SJCRH30 (cell line): ENCODE results near the gene FAM151B. TPM values are rescaled to one million over a fixed set of nuclear protein-coding genes. Genes with fewer than 3 reads are reported as not detected.
A peak's percentile ranks its signal among the peaks of the same experiment; 100 is the strongest.
"Not testable (repeated sequence)": the region's sequence is repeated elsewhere in the genome, so short reads cannot be mapped to it uniquely, and the experiment has no call there.

Experiments used
- DNase-seq, 2 experiments: peaks; one replicate each; pipeline ENCODE4 v3.0.0-alpha.2; 2015 to 2020
- H3K27ac ChIP-seq: fragments of 250-450 bp; sonication (Bioruptor Pico); 2 replicates; pipeline ENCODE4 v1.5.1; 2020; ENCODE audit warnings: mild to moderate bottlenecking, moderate library complexity
- H3K27me3 ChIP-seq: fragments of 250-450 bp; sonication (Bioruptor Pico); 2 replicates; pipeline ENCODE4 v1.5.1; 2020; ENCODE audit warnings: mild to moderate bottlenecking, moderate library complexity
- H3K36me3 ChIP-seq: fragments of 250-450 bp; sonication (Bioruptor Pico); 2 replicates; pipeline ENCODE4 v1.5.1; 2020; ENCODE audit warnings: mild to moderate bottlenecking, moderate library complexity
- H3K4me1 ChIP-seq: fragments of 250-450 bp; sonication (Bioruptor Pico); 2 replicates; pipeline ENCODE4 v1.5.1; 2020; ENCODE audit warnings: mild to moderate bottlenecking, moderate library complexity
- H3K4me3 ChIP-seq: fragments of 250-450 bp; sonication (Bioruptor Pico); 2 replicates; pipeline ENCODE4 v1.5.1; 2020; ENCODE audit warnings: mild to moderate bottlenecking, moderate library complexity
- H3K9me3 ChIP-seq: fragments of 250-450 bp; sonication (Bioruptor Pico); replicated peaks from 2 replicates; pipeline ENCODE4 v1.5.1; 2020; ENCODE audit warnings: mild to moderate bottlenecking, moderate library complexity
- total RNA-seq: library from RNA; depleted of rRNA; stranded (reverse); fragments of >200 nt; shearing (Covaris generic); gene quantifications from 2 replicates; pipeline ENCODE4 v1.2.3, GENCODE V29; 2014; rRNA removed

FAM151B gene, protein sequence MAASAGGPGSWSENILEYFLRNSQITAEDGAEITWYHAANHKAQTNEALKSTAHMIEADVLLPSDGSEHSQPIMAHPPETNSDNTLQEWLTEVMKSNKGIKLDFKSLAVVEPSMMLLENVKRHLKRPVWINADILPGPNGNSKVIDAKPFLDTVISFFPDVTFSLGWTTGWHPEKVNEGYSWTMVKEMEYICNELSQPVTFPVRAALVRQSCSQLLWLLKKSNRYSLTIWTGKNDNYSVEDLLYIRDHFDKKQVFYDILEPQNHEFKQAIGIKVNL
- 9.1 and 9.2 TPM in 2 replicates for total RNA-seq

- Histone ChIP-seq H3K9me3 (no peaks in the 10 kb centered on the region), H3K27me3 (no peaks in the 10 kb centered on the region), H3K4me1 (peaks cover 10% of the 10 kb centered on the region), H3K27ac (peak within 1 kb of the TSS; percentile 85), H3K4me3 (peak within 1 kb of the TSS; percentile 62), H3K36me3 (peaks cover 25% of the 10 kb centered on the region)
- DNase-seq = peak; percentile 96
Observed at GRCh38 chr5:80487829-80488721, at the start of gene FAM151B. TSS of gene FAM151B (plus strand) at chr5:80488100. CDS start at chr5:80488124, 24 bp downstream.

DNA sequence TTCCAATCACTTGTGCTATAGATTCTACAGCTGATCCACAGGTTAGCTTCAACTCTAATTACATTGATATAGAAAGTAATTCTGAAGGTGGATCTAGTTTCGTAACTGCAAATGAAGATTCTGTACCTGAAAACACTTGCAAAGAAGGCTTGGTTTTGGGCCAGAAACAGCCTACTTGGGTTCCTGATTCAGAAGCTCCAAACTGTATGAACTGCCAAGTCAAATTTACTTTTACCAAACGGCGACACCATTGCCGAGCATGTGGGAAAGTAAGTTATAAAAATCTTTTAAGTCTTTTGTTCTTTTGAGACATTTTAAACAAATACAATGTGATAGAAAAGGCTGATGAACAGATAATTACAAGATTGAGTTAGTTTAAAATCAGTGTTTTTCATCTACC lies 49.2 kb upstream of the FAM151B start:
- H3K4me3 ChIP-seq = no peak overlapping the region
- H3K27ac ChIP-seq = no peak overlapping the region
- DNase-seq = no peak
- no peaks in the 10 kb centered on the region for H3K4me1 ChIP-seq
- no peaks in the 10 kb centered on the region for H3K9me3 ChIP-seq
- H3K36me3 ChIP-seq = peaks cover 85% of the 10 kb centered on the region
- no peaks in the 10 kb centered on the region for H3K27me3 ChIP-seq

DNA sequence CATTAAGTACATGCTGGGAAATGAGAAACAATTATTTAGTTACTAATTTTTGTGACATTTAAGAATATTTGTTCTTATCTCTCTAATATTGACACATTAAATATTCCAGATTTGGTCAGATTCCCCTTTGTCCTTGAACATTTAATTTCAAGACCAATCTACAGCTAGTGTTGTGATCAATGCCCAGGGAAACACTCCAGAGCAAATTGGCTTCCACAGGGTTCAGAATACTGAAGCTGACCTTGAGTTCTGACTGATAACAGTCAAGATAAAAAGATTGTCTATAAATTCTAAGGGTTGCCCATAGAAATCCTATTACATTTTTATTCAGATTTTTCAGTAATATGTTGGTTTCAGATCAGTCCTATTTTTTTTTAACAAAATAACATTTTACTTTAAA lies 48.7 kb upstream of the FAM151B start:
- Histone ChIP-seq H3K36me3 (peaks cover 84% of the 10 kb centered on the region), H3K9me3 (no peaks in the 10 kb centered on the region)

GRCh38 chr5:80442742-80443141 lies 45.2 kb upstream of the FAM151B start:
- H3K4me3 ChIP-seq = no peak overlapping the region
- no peaks in the 10 kb centered on the region for H3K27me3 ChIP-seq
- no peak overlapping the region for H3K27ac ChIP-seq
- no peak for DNase-seq
- no peaks in the 10 kb centered on the region for H3K9me3 ChIP-seq
- peaks cover 74% of the 10 kb centered on the region for H3K36me3 ChIP-seq
- no peaks in the 10 kb centered on the region for H3K4me1 ChIP-seq

More for the DNA sequence above, 48.7 kb upstream of the FAM151B start:
- Histone ChIP-seq H3K4me1 (no peaks in the 10 kb centered on the region), H3K27me3 (no peaks in the 10 kb centered on the region), H3K27ac (no peak overlapping the region), H3K4me3 (no peak overlapping the region)
- DNase-seq = no peak

DNA sequence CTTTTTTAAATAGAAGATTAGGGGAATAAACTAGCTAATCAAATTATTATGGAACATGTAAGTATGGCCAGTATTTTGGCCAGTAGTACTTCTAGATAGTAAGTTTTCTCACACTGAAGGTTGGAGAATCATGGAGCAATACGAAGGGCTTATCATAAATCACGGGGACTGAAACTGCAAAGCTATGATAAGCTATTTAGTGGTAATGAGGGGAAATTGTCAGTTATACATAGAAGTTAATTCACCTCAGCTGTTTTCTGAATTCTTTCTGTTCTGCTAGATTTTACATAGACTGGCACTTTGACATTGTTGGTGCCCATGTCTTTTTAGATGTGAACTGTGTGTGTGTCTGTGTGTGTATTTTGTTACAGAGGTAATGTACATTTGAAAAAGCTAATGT lies 34.5 kb upstream of the FAM151B start:
- DNase-seq = no peak
- peaks cover 80% of the 10 kb centered on the region for H3K36me3 ChIP-seq

DNA sequence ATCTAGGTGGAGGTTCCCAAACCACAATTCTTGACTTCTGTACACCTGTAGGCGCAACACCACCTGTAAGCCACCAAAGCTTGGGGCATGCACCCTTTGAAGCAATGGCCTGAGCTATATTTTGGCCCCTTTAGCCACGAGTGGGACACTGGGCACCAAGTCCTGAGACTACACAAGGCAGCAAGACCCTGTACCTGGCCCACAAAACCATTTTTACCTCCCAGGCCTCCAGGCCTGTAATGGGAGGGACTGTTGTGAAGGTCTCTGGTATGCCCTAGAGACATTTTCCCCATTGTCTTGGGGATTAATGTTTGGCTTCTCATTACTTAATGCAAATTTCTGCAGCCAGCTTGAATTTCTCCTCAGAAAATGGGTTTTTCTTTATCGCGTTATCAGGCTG lies 24.6 kb upstream of the FAM151B start:
- H3K27ac ChIP-seq = no peak overlapping the region
- H3K27me3 ChIP-seq = no peaks in the 10 kb centered on the region
- H3K4me1 ChIP-seq = no peaks in the 10 kb centered on the region
- peaks cover 27% of the 10 kb centered on the region for H3K9me3 ChIP-seq
- no peak overlapping the region for H3K4me3 ChIP-seq
- DNase-seq = no peak
- peaks cover 91% of the 10 kb centered on the region for H3K36me3 ChIP-seq

More for the DNA sequence above, 34.5 kb upstream of the FAM151B start:
- no peaks in the 10 kb centered on the region for H3K9me3 ChIP-seq
- H3K4me1 ChIP-seq = no peaks in the 10 kb centered on the region
- H3K4me3 ChIP-seq = no peak overlapping the region
- no peaks in the 10 kb centered on the region for H3K27me3 ChIP-seq
- no peak overlapping the region for H3K27ac ChIP-seq

DNA sequence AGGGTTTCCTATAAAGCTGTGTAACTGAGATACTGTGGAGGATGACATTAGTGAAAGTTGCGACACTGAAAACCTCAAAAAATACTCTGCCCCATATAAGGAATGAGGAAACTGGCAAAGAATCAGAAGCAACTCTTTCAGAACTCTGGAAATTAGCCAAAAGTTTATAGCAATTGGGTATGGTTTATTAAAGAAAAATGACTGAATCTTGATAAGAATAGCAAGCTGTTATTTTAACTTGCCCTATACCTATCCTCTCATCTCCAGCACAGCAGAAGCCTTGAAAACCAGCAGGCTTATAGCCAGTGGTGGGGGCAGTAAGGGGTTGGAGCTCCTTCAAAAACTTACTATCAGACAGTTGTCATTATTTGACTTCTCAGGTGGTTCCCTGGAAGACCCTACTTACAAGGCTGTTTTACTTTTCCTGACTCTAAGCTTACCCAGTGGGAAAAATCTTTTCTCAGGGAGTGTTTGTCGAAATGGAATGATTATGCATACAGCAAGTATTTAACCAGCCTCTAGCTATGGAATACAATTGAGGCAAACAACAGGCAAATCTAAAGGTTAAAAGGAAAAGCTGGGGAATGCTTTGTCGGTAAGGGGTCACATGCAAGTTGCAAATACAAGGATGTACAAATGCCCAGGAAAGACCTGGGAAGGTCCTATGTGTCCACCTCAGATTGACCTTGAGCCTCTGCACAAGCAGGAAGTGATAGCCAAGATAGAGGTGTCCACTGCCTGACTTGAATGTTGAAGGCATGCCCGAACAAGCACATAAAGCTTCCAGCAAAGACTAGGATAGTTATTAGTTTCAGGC lies 21.0 kb upstream of the FAM151B start:
- Histone ChIP-seq H3K27ac (no peak overlapping the region), H3K4me3 (no peak overlapping the region), H3K27me3 (no peaks in the 10 kb centered on the region), H3K4me1 (no peaks in the 10 kb centered on the region), H3K36me3 (peaks cover 79% of the 10 kb centered on the region), H3K9me3 (peaks cover 21% of the 10 kb centered on the region)
- no peak for DNase-seq

DNA sequence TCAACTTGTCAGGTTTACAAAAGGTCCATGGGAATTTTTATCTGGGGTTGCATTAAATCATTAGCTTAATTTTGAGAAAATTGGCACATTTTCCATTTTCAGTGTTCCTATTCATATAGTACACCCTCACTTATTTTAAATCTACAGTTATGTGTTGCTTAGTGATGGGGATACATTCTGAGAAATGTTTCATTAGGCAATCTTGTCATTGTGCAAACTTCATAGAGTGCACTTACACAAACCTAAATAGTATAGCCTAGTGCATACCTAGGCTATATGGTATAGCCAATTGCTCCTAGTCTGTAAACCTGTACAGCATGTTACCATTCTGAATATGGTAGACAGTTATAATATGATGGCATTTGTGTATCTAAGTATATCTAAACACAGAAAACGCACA lies 19.8 kb upstream of the FAM151B start:
- peaks cover 18% of the 10 kb centered on the region; the same call in 1 of the 2 replicates for H3K9me3 ChIP-seq
- no peak for DNase-seq
- H3K4me3 ChIP-seq = no peak overlapping the region
- no peaks in the 10 kb centered on the region for H3K4me1 ChIP-seq
- no peaks in the 10 kb centered on the region for H3K27me3 ChIP-seq
- peaks cover 79% of the 10 kb centered on the region for H3K36me3 ChIP-seq
- H3K27ac ChIP-seq = no peak overlapping the region

- H3K4me3 ChIP-seq, H3K27me3 ChIP-seq, H3K27ac ChIP-seq, H3K4me1 ChIP-seq, DNase-seq, H3K9me3 ChIP-seq: not testable (repeated sequence)
- H3K36me3 ChIP-seq = peaks cover 79% of the 10 kb centered on the region
Observed at GRCh38 chr5:80470631-80471030, 17.3 kb upstream of the FAM151B start.

DNA sequence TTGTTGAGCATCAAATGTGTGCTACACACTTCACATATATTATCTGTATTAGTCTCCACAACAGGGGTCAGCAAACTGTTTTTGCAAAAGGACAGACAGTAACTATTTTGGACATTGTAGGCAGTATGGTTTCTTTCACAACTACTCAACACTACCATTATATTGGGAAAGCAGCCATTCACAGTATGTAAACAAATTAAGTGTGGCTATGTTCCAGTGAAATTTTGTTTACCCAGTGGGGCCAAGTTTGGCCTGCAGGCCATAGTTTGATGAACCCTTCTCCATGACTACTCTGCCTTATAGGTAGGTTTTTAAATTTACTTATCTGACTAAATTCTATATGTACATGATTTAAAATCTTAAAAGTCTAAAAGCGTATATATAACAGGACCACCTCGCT lies 13.0 kb upstream of the FAM151B start:
- Histone ChIP-seq H3K9me3 (0 out of 2 replicates have a peak, but pooled peaks cover 2% of the 10 kb centered on the region), H3K4me3 (no peak overlapping the region), H3K36me3 (peaks cover 91% of the 10 kb centered on the region), H3K27ac (no peak overlapping the region), H3K4me1 (no peaks in the 10 kb centered on the region), H3K27me3 (no peaks in the 10 kb centered on the region)
- no peak for DNase-seq

DNA sequence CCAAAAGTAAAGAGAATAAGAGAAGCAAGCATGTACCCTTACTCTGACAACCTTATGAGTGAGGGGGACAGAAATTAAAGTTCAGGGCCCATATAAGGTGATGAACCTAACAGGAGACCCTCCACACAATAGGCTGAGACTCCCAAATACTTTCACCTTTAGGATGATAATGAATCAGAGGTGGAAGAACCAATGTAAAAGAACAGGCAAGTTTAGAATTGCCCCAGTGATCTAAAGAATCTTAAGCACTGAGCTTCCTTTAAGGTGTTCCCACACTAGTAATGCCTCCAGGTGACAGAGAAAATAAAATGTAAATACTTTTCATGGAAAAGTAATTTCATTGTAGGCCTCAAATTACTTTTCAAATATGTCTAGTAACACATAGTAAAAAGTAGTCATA lies 8.2 kb upstream of the FAM151B start:
- Histone ChIP-seq H3K4me1 (no peaks in the 10 kb centered on the region), H3K36me3 (peaks cover 96% of the 10 kb centered on the region), H3K27ac (no peak overlapping the region), H3K27me3 (no peaks in the 10 kb centered on the region), H3K4me3 (no peak overlapping the region), H3K9me3 (no peaks in the 10 kb centered on the region)
- no peak for DNase-seq

- Histone ChIP-seq H3K36me3 (peaks cover 96% of the 10 kb centered on the region), H3K27ac (no peak overlapping the region), H3K27me3 (no peaks in the 10 kb centered on the region), H3K4me3 (no peak overlapping the region), H3K9me3 (no peaks in the 10 kb centered on the region), H3K4me1 (no peaks in the 10 kb centered on the region)
- no peak for DNase-seq
Observed at GRCh38 chr5:80480354-80480753, 7.5 kb upstream of the FAM151B start.

DNA sequence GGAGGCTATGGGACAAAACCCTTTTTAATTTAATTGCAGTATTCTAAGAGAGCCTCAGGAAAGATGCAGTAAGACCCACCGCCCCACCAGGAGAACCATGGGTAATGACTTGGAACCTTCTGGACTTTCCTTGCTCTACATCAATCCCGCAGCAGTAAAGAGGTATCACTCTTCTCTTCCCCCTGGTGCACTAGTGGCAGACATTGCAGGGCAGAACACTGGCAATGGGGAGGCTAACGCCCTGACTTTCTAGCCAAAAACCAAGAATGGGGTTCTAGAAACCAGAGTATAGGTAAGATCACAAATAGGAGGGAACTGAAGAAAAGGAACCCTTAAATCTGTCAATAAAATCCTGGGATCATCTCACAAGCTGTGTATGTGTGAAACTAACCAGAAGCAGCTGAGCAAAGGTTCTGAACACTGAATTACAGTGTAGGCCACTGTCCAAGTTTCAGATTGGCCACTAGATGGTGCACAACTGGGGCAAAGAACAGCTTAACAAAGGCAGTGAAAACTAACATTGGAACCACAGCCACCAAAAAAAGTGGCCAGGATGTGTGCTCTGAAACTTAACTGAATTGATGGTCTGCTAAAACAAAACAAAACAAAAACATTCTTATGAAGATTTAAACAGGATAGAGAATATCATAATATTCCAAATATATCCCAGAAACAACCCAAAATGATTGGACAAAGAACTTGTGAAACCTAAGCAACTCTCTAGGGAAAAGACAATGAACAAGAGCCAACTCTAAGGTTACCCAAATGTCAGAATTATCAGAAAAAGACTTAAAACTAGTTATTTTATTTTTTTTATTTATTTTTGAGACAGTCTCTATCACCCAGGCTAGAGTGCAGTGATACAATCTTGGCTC lies 6.6 kb upstream of the FAM151B start:
- H3K27me3 ChIP-seq = no peaks in the 10 kb centered on the region
- no peaks in the 10 kb centered on the region for H3K4me1 ChIP-seq
- no peak overlapping the region for H3K4me3 ChIP-seq
- no peak overlapping the region for H3K27ac ChIP-seq
- no peaks in the 10 kb centered on the region for H3K9me3 ChIP-seq
- peak; percentile 59 to 82 for DNase-seq
- peaks cover 90% of the 10 kb centered on the region for H3K36me3 ChIP-seq

DNA sequence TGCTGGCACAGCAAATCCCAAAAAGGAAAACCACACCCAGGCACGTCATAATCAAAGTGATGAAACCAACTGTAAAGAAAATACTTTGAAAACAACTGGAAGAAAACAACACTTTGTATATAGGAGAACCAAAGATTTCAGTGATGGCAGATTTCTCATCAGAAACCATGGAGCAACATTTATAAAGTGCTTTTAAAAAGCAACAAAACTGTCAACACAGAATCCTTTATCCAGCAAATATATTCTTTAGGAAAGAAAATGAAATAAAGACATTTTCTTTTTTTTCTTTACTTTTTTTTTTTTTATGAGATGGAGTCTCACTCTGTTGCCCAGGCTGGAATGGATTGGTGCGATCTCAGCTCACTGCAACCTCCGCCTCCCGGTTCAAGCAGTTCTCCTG lies 5.3 kb upstream of the FAM151B start:
- DNase-seq = no peak
- no peaks in the 10 kb centered on the region for H3K4me1 ChIP-seq
- no peaks in the 10 kb centered on the region for H3K27me3 ChIP-seq
- no peak overlapping the region for H3K4me3 ChIP-seq
- H3K9me3 ChIP-seq = no peaks in the 10 kb centered on the region
- H3K27ac ChIP-seq = no peak overlapping the region
- H3K36me3 ChIP-seq = peaks cover 77% of the 10 kb centered on the region
